Prostate gland (tissue), 2 donors: ENCODE data around the gene KIF7. TPM values are rescaled to one million over a fixed set of nuclear protein-coding genes. Genes with fewer than 3 reads are reported as not detected.

ENCODE experiments used
- DNase-seq: peaks from one replicate; pipeline ENCODE4 v3.0.0-alpha.2; 2019; ENCODE audit warnings: low spot score
- H3K27ac ChIP-seq, 2 donors: fragments of 200-600 bp; sonication (generic); 2 replicates each; pipeline ENCODE4 v1.5.1; 2017 to 2019
- H3K27me3 ChIP-seq: fragments of 200-600 bp; sonication (generic); replicated peaks from 2 replicates; pipeline ENCODE4 v1.5.1; 2019; ENCODE audit not compliant: insufficient read depth
- H3K36me3 ChIP-seq, 2 donors: fragments of 200-600 bp; sonication (generic); 1 replicate in 1 of 2; 2 replicates in 1 of 2; pipeline versions ENCODE4 v1.5.1 to v1.8.1; 2017 to 2019
- H3K4me1 ChIP-seq: fragments of 200-600 bp; sonication (generic); replicated peaks from 2 replicates; pipeline ENCODE4 v1.5.1; 2019
- H3K4me3 ChIP-seq, 2 donors: fragments of 200-600 bp; sonication (generic); 2 replicates each; pipeline ENCODE4 v1.5.1; 2017 to 2019
- H3K9me3 ChIP-seq: fragments of 200-600 bp; sonication (generic); 2 replicates; pipeline ENCODE4 v1.5.1; 2017
- POLR2A ChIP-seq: fragments of 450-650 bp; IDR thresholded peaks from one replicate; pipeline ENCODE4 v1.6.1; 2016; ENCODE audit warnings: antibody characterized with exemption, mild to moderate bottlenecking
- POLR2AphosphoS5 ChIP-seq: sonication (generic); formaldehyde crosslinking; IDR thresholded peaks from one replicate; pipeline ENCODE4 v1.6.1; 2017; ENCODE audit warnings: antibody characterized with exemption
- WGBS: methylation state at CpG from one replicate; pipeline ENCODE4 v1.1.5; 2018; 5-methylcytosine and 5-hydroxymethylcytosine counted together
- intact Hi-C: fragments of 100-400 bp; cut with DNase I; formaldehyde crosslinking; loops from one replicate; pipeline ENCODE4 v1.14.2; 2022
- total RNA-seq, 2 donors: library from RNA; depleted of rRNA; stranded (reverse); fragments of >200 nt; gene quantifications; one replicate each; pipeline ENCODE4 v1.1.0, GENCODE V29; 2016
- TF ChIP-seq, protein P1 (sequence below), 4 experiments: fragments of 200-600 bp in 2 of 4; fragments of 450-650 bp in 2 of 4; sonication (generic) in 2 of 4; IDR thresholded peaks; 1 replicate in 3 of 4; 2 replicates in 1 of 4; pipeline ENCODE4 v1.5.1; 2016 to 2019; ENCODE audit warnings: antibody characterized with exemption in 4 of 4, mild to moderate bottlenecking in 2 of 4, moderate library complexity in 2 of 4

The KIF7 gene, protein sequence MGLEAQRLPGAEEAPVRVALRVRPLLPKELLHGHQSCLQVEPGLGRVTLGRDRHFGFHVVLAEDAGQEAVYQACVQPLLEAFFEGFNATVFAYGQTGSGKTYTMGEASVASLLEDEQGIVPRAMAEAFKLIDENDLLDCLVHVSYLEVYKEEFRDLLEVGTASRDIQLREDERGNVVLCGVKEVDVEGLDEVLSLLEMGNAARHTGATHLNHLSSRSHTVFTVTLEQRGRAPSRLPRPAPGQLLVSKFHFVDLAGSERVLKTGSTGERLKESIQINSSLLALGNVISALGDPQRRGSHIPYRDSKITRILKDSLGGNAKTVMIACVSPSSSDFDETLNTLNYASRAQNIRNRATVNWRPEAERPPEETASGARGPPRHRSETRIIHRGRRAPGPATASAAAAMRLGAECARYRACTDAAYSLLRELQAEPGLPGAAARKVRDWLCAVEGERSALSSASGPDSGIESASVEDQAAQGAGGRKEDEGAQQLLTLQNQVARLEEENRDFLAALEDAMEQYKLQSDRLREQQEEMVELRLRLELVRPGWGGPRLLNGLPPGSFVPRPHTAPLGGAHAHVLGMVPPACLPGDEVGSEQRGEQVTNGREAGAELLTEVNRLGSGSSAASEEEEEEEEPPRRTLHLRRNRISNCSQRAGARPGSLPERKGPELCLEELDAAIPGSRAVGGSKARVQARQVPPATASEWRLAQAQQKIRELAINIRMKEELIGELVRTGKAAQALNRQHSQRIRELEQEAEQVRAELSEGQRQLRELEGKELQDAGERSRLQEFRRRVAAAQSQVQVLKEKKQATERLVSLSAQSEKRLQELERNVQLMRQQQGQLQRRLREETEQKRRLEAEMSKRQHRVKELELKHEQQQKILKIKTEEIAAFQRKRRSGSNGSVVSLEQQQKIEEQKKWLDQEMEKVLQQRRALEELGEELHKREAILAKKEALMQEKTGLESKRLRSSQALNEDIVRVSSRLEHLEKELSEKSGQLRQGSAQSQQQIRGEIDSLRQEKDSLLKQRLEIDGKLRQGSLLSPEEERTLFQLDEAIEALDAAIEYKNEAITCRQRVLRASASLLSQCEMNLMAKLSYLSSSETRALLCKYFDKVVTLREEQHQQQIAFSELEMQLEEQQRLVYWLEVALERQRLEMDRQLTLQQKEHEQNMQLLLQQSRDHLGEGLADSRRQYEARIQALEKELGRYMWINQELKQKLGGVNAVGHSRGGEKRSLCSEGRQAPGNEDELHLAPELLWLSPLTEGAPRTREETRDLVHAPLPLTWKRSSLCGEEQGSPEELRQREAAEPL (N-terminal part only)
- 10 to 100 TPM in 1 of 2 donors, 1 to 10 TPM in 1; 4.1 to 10.3 TPM for total RNA-seq

DNA sequence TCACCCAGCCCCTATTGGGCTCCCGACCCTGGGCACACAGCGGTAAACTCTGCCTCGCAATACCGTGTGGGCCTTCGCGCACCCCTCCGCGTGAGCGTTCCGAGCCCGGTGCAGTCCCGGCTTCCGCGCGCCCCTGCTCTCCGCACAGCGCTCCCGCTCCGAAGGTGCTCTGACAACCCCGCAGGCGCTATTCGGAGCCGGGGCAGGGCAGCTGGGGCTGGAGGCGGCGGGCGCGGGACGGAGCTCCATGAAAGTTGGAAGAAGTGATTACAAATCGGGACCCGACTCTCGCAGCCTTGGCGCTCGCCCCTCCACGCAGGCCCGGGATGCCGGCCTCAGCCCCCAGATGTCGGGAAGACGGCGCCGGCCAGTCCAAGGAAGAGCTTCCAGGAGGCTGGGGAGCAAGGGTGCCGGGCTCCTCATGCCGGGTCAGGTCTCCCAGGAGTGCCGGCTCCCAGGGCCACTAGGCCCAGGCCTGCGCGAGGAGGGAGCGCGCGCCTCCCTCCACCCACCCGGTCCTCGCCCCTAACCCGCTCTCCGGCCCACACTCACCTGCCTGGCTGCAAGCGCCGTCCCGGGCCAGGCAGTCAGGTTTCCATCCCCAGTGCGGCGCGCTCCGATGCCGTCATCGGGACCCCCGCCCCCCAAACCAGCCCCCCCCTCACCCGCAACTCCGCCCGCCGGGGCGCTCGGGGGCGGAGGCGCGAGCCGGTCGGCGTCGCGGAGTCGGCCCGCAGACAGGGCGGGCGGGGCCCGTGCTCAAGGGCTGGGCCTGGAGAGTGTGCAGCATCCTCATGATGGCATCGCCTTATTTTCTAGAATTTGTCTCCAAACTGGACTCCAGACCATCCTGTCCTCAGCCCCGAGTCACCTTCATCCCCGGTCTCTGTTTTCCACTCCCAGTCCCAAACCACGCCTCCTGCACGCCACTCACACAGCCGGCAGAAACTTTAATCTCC, at the start of gene KIF7:
Gene KIF7 (minus strand): TSS at position 621 of the 959 bp plus-strand sequence. CDS start 2,537 bp downstream, outside the sequence.
- no peaks in the 10 kb centered on the region for H3K27me3 ChIP-seq
- H3K27ac ChIP-seq, result peak within 1 kb of the TSS; percentile 37 to 38
- no peaks in the 10 kb centered on the region for H3K9me3 ChIP-seq
- TF ChIP-seq POLR2AphosphoS5, result no peak
- no peak for TF ChIP-seq POLR2A
- TF ChIP-seq, protein P1, sequence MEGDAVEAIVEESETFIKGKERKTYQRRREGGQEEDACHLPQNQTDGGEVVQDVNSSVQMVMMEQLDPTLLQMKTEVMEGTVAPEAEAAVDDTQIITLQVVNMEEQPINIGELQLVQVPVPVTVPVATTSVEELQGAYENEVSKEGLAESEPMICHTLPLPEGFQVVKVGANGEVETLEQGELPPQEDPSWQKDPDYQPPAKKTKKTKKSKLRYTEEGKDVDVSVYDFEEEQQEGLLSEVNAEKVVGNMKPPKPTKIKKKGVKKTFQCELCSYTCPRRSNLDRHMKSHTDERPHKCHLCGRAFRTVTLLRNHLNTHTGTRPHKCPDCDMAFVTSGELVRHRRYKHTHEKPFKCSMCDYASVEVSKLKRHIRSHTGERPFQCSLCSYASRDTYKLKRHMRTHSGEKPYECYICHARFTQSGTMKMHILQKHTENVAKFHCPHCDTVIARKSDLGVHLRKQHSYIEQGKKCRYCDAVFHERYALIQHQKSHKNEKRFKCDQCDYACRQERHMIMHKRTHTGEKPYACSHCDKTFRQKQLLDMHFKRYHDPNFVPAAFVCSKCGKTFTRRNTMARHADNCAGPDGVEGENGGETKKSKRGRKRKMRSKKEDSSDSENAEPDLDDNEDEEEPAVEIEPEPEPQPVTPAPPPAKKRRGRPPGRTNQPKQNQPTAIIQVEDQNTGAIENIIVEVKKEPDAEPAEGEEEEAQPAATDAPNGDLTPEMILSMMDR (IDR thresholded peaks at IDR 0.05), result no peak
- WGBS, result 1% methylated on average over 50 of the region's 87 CpGs
- DNase-seq, result no peak
- intact Hi-C loops, result no loop called here
- no peaks in the 10 kb centered on the region for H3K4me1 ChIP-seq
- no peaks in the 10 kb centered on the region for H3K36me3 ChIP-seq
- H3K4me3 ChIP-seq, result peak within 1 kb of the TSS; percentile 42 to 52

DNA sequence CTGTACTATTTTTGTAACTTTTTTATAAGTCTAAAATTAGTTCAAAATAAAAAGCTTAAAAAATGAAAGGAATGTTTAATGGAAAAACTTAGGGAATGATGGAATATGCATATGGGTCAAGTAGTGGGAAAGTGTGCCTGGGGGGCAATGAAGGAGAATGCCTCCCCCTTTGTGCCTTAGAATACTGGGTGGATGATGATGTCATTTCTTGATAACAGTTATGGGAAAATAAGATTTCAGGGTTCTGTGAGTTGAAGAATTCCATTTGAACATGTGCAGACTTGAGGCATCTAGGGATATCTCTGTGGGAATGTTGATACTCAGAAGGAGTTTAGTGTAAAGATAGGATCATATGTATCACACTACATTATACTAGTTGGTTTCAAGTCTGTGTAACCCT, 49.1 kb upstream of the KIF7 start:
- Histone ChIP-seq H3K27me3 (no peaks in the 10 kb centered on the region), H3K4me1 (no peaks in the 10 kb centered on the region), H3K9me3 (no peaks in the 10 kb centered on the region), H3K4me3 (no peak overlapping the region), H3K27ac (no peak overlapping the region), H3K36me3 (no peaks in the 10 kb centered on the region)
- no peak for DNase-seq
- TF ChIP-seq POLR2AphosphoS5 (no peak), POLR2A (no peak)
- TF ChIP-seq, protein P1 (IDR thresholded peaks at IDR 0.05), result no peak
- intact Hi-C loops, result no loop called here

DNA sequence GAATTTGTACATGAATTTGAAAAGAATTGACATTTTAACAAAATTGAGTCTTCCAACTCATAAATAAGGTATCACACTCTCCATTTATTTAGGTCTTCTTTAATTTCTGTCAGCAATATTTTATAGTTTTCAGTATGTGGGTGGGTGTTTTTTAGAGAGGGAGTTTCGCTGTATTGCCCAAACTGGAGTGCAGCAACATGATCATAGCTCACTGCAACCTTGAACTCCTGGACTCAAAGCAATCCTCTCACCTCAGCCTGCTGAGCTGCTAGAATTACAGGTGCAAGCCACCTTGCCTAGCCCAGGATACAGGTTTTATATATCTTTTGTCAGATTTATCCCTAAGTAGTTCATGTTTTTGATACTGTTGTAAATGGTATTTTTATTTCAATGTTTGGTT, 39.9 kb upstream of the KIF7 start:
- H3K36me3 ChIP-seq, result no peaks in the 10 kb centered on the region
- 86% methylated on average over 1 of the region's 1 CpG for WGBS
- no peak overlapping the region for H3K4me3 ChIP-seq
- no peaks in the 10 kb centered on the region for H3K9me3 ChIP-seq
- TF ChIP-seq POLR2AphosphoS5, result no peak
- TF ChIP-seq, protein P1 (IDR thresholded peaks at IDR 0.05), result no peak
- TF ChIP-seq POLR2A, result no peak
- intact Hi-C loops, result no loop called here
- H3K27me3 ChIP-seq, result no peaks in the 10 kb centered on the region
- no peaks in the 10 kb centered on the region for H3K4me1 ChIP-seq
- DNase-seq, result no peak
- no peak overlapping the region for H3K27ac ChIP-seq

DNA sequence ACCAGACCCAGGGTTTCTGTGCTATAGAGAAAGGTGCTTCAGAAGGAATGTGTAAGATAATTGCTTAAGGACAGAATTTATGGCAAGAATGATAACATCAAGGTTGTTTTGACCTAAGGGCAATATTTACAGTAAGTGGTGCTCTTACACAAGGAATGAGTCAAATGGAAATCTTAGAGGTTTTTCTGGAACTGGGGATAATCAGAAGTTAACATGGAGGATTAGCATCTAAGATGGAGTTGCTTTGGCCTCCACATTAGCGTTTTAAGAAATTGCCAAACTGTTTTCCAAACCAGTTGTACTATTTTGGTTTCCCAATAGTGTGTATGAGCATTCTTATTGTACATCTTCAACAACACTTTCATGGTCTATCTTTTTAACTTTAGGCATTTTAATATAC, 38.4 kb upstream of the KIF7 start:
- no peak for DNase-seq
- H3K36me3 ChIP-seq, result no peaks in the 10 kb centered on the region
- no peaks in the 10 kb centered on the region for H3K9me3 ChIP-seq
- TF ChIP-seq POLR2A, result no peak
- no peak for TF ChIP-seq POLR2AphosphoS5
- TF ChIP-seq, protein P1 (IDR thresholded peaks at IDR 0.05), result no peak
- no peaks in the 10 kb centered on the region for H3K4me1 ChIP-seq
- no peaks in the 10 kb centered on the region for H3K27me3 ChIP-seq
- no peak overlapping the region for H3K27ac ChIP-seq
- 81% methylated on average over 1 of the region's 1 CpG for WGBS
- no peak overlapping the region for H3K4me3 ChIP-seq
- intact Hi-C loops, result no loop called here
